SU-DHL-6 (cell line): Measurements from ENCODE around the gene ANKRD65.

ENCODE experiments used
- EZH2phosphoT487 ChIP-seq: fragments of 200-600 bp; sonication (generic), shearing (Covaris generic); conservative IDR thresholded peaks from 2 replicates; pipeline ENCODE4 v1.6.1; 2018; ENCODE audit warnings: mild to moderate bottlenecking, antibody characterized with exemption, low read length, moderate library complexity, mixed read lengths
- TF ChIP-seq, protein P1 (sequence below): fragments of 200-600 bp; sonication (generic); IDR thresholded peaks from one replicate; pipeline ENCODE4 v1.5.1; 2017; ENCODE audit warnings: antibody characterized with exemption, mild to moderate bottlenecking, low read length, moderate library complexity; ENCODE audit not compliant: insufficient read depth, poor library complexity, severe bottlenecking

DNA sequence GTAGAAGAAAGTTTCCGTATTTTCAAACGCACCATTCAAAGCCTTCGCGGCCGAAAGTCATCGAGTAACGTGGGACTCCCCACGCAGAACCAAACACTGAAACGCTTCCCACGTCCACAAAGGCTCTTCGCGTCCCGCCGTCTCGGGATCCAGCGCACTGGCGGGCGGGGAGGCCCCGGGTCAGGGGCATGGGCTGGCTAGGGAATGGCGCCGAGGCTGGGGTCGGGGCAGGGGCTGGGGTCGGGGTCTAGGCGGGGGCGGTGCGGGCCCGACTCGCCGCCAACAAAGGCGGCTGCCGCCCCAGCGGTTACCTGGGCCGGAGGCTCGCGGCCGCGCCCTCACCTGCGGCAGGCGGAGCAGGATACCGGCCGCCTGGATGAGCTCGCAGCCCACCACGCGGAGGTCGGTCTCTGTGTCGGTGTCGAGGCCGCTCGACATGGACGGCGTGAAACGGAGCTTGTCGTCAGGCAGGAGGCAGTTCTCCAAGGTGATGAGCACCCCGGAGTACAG is 22.3 kb downstream of the ANKRD65 start:
- TF ChIP-seq, protein P1, sequence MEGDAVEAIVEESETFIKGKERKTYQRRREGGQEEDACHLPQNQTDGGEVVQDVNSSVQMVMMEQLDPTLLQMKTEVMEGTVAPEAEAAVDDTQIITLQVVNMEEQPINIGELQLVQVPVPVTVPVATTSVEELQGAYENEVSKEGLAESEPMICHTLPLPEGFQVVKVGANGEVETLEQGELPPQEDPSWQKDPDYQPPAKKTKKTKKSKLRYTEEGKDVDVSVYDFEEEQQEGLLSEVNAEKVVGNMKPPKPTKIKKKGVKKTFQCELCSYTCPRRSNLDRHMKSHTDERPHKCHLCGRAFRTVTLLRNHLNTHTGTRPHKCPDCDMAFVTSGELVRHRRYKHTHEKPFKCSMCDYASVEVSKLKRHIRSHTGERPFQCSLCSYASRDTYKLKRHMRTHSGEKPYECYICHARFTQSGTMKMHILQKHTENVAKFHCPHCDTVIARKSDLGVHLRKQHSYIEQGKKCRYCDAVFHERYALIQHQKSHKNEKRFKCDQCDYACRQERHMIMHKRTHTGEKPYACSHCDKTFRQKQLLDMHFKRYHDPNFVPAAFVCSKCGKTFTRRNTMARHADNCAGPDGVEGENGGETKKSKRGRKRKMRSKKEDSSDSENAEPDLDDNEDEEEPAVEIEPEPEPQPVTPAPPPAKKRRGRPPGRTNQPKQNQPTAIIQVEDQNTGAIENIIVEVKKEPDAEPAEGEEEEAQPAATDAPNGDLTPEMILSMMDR = no peak
- no peak for TF ChIP-seq EZH2phosphoT487
